ENCODE results near the gene PMIS2.
A peak's percentile ranks its signal among the peaks of the same experiment; 100 is the strongest.

Gene PMIS2

GRCh38 chr19:35607661-35608060 lies 21.7 kb downstream of the PMIS2 start:
- in situ Hi-C loops (cut with HindIII; ENCODE audit: low sequenced_read_pairs): no loop called here
- no peak for DNase-seq (ENCODE audit: low read depth)
- no peak for TF ChIP-seq CTCF (IDR thresholded peaks at IDR 0.05; ENCODE audit: low read depth, low read length, missing control alignments)
- H3K4me3 ChIP-seq (ENCODE audit: low read depth, low read length): no peak overlapping the region

DNA sequence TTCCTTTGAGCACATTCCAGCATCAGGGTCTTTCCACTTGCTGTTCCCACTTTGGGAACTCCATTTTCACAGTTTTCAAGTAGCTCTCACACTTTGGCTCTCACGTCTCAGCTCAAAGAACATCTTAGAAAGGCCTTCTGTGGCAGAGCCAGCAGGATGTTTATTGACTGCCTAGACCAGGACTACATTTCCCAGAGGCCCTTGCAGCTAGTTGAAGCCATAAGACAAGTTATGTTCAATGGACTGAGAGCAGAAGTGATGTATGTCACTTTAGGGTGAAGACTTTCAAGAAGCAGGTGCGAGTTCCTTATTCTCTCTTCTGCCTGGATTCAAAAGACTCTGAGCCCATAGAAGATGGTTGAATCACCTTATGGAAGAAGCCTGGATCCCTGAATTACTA lies 22.3 kb downstream of the PMIS2 start:
- no peak for DNase-seq (ENCODE audit: low read depth)
- in situ Hi-C loops (cut with HindIII; ENCODE audit: low sequenced_read_pairs): no loop called here
- no peak overlapping the region for H3K4me3 ChIP-seq (ENCODE audit: low read depth, low read length)

DNA sequence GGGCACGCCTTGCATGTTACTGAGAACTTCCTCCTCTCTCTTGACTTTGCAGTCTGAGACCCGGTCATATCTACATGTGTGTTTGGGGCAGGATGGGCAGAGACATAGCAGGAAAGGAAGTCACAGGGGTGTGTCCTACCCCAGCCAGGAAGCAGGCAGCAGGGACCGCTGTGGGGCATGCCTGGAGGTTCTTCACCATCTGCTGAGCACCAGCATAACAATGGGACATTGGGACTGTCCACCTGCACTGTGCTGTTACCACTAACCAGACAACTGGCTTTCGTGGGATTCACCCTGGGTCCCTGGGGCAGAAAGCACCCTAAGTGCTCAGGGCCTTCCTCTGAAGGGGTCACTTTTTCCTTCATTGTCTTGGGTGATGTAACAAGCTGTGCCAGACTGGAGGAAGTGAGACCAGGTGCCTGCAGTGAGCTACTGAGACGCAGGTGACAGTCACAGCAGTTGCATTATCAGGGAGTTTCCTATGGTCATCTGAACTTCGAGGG lies 23.9 kb downstream of the PMIS2 start:
- TF ChIP-seq CTCF (IDR thresholded peaks at IDR 0.05; ENCODE audit: low read depth, low read length, missing control alignments): no peak
- H3K4me3 ChIP-seq (ENCODE audit: low read depth, low read length): no peak overlapping the region
- in situ Hi-C loops (cut with HindIII; ENCODE audit: low sequenced_read_pairs): no loop called here
- no peak for DNase-seq (ENCODE audit: low read depth)

More for the DNA sequence above, 22.3 kb downstream of the PMIS2 start:
- TF ChIP-seq CTCF (IDR thresholded peaks at IDR 0.05; ENCODE audit: low read depth, low read length, missing control alignments): no peak

DNA sequence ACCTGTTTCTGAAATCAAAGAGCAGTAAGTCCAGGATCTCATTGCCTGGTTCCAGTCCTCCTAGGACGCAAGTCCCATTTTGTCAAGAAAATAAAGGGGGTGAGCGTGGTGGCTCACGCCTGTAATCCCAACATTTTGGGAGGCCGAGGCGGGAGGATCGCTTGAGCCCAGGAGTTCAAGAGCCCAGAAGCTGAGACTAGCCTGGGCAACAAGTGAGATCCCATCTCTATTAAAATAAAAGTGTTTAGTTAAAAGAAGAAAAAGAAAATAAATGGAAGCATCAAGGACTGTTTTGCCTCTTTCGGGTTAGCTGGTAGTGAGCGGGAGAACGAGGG lies 26.2 kb downstream of the PMIS2 start:
- no peak for TF ChIP-seq CTCF (IDR thresholded peaks at IDR 0.05; ENCODE audit: low read depth, low read length, missing control alignments)
- in situ Hi-C loops (cut with HindIII; ENCODE audit: low sequenced_read_pairs): no loop called here
- DNase-seq (ENCODE audit: low read depth): no peak
- H3K4me3 ChIP-seq (ENCODE audit: low read depth, low read length): peak overlapping the region; percentile 98

GRCh38 chr19:35612559-35613321 lies 26.8 kb downstream of the PMIS2 start, which contains the start of gene HAUS5:
TSS of gene HAUS5 (plus strand) at chr19:35612735. CDS start at chr19:35612795, 60 bp downstream.
- peak within 1 kb of the TSS; percentile 98 for H3K4me3 ChIP-seq (ENCODE audit: low read depth, low read length)
- in situ Hi-C loops (cut with HindIII; ENCODE audit: low sequenced_read_pairs): no loop called here
- DNase-seq (ENCODE audit: low read depth): peak; percentile 75
- TF ChIP-seq CTCF (IDR thresholded peaks at IDR 0.05; ENCODE audit: low read depth, low read length, missing control alignments): no peak

DNA sequence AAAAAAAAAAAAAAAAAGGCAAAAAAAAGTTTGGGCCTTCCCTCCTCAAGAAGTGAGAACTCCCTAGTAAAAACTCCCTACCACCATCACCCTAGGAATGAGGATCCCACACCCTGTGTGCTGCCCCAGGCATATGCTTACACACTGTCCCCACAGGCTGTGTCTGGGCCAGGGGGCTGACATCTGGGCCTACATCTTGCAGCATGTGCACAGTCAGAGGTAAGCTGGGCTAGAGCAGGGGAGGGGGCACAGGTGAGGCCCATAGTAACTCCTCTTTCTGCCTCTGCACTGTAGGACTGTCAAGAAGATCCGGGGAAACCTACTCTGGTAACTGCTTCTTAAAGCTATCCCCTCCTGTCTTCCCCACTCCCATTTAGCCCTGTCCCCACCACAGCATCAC lies 27.6 kb downstream of the PMIS2 start:
- no peak overlapping the region for H3K4me3 ChIP-seq (ENCODE audit: low read depth, low read length)
- in situ Hi-C loops (cut with HindIII; ENCODE audit: low sequenced_read_pairs): no loop called here
- no peak for TF ChIP-seq CTCF (IDR thresholded peaks at IDR 0.05; ENCODE audit: low read depth, low read length, missing control alignments)

More for the DNA sequence above, 27.6 kb downstream of the PMIS2 start:
- DNase-seq (ENCODE audit: low read depth): no peak
